Endothelial cell of umbilical vein (primary cell): ENCODE measurements around the gene DNAH11. TPM values are rescaled to one million over a fixed set of nuclear protein-coding genes. Genes with fewer than 3 reads are reported as not detected.

ENCODE experiments used
- BruUV-seq: library from RNA; stranded (reverse); fragments of 400-500 nt; replicated peaks from 2 replicates; lab custom pipeline; 2021; lab: Mats Ljungman, UMichigan
- CTCF ChIA-PET: fragments of 300-600, 350-600 bp; sonication (Branson Sonifier 250); formaldehyde crosslinking; loops from one replicate; lab custom pipeline; 2021; ENCODE audit warnings: antibody characterized with exemption, inconsistent platforms; lab: Charles Lee
- POLR2A ChIA-PET: fragments of 300-600, 350-600 bp; sonication (Branson Sonifier 250); formaldehyde crosslinking; loops from one replicate; lab custom pipeline; 2021; ENCODE audit warnings: antibody characterized with exemption, inconsistent platforms; lab: Charles Lee
- DNase-seq: peaks from one replicate; pipeline ENCODE4 v3.0.0-alpha.2; 2011; ENCODE audit warnings: low read depth, low spot score
- FAIRE-seq: peaks from 2 replicates; lab custom pipeline; 2011; peaks lifted over from hg19 to GRCh38; lab: Jason Lieb, UNC
- H2AFZ ChIP-seq: 2 replicates; pipeline ENCODE4 v1.6.0; 2012; ENCODE audit warnings: low read depth, low read length, control low read depth, inconsistent platforms
- H3K27ac ChIP-seq: 2 replicates; pipeline ENCODE4 v1.5.1; 2011; ENCODE audit warnings: low read depth, mild to moderate bottlenecking, control low read depth, low read length, moderate library complexity; ENCODE audit not compliant: insufficient read depth
- H3K27me3 ChIP-seq, 2 experiments: 2 replicates each; pipeline versions ENCODE4 v1.6.0 to v1.6.1; 2011; ENCODE audit warnings: low read length in 2 of 2, mixed read lengths in 1 of 2; ENCODE audit not compliant: control insufficient read depth in 2 of 2, insufficient read depth in 2 of 2
- H3K36me3 ChIP-seq, 2 experiments: 2 replicates in 1 of 2; 3 replicates in 1 of 2; pipeline ENCODE4 v1.5.1; 2011; ENCODE audit warnings: low read length in 2 of 2, mild to moderate bottlenecking in 1 of 2, moderate library complexity in 1 of 2; ENCODE audit not compliant: control insufficient read depth in 2 of 2, insufficient read depth in 2 of 2; ENCODE audit errors: extremely low read depth in 1 of 2
- H3K4me1 ChIP-seq: 3 replicates; pipeline ENCODE4 v1.5.1; 2011; ENCODE audit warnings: mild to moderate bottlenecking, low read length; ENCODE audit not compliant: control insufficient read depth, insufficient read depth; ENCODE audit errors: extremely low read depth
- H3K4me2 ChIP-seq: 2 replicates; pipeline ENCODE4 v1.6.1; 2011; ENCODE audit warnings: low read length, control low read depth, mixed read lengths; ENCODE audit not compliant: insufficient read depth
- H3K4me3 ChIP-seq, 3 experiments: fragments of 200-600 bp in 1 of 3; sonication (generic), shearing (Covaris generic) in 1 of 3; replicated peaks in 1 of 3; 2 replicates each; pipeline ENCODE4 v1.5.1; 2011 to 2016; ENCODE audit warnings: control low read depth in 3 of 3, low read length in 3 of 3, mild to moderate bottlenecking in 2 of 3, inconsistent platforms in 1 of 3, low read depth in 1 of 3, moderate library complexity in 1 of 3; ENCODE audit not compliant: insufficient read depth in 1 of 3
- H3K79me2 ChIP-seq: 2 replicates; pipeline ENCODE4 v1.6.0; 2012; ENCODE audit warnings: low read length, inconsistent platforms; ENCODE audit not compliant: control insufficient read depth, insufficient read depth
- H3K9ac ChIP-seq: replicated peaks from 2 replicates; pipeline ENCODE3; 2011; ENCODE audit warnings: low read length, control low read depth; ENCODE audit not compliant: insufficient read depth; ENCODE audit errors: extremely low read depth
- H3K9me1 ChIP-seq: replicated peaks from 3 replicates; pipeline ENCODE4 v1.6.0; 2011; ENCODE audit warnings: mild to moderate bottlenecking, low read length; ENCODE audit not compliant: control insufficient read depth, insufficient read depth; ENCODE audit errors: extremely low read depth
- H3K9me3 ChIP-seq: replicated peaks from 2 replicates; pipeline ENCODE4 v1.5.1; 2012; ENCODE audit warnings: low read length, inconsistent platforms; ENCODE audit not compliant: control insufficient read depth, insufficient read depth
- H4K20me1 ChIP-seq: replicated peaks from 2 replicates; pipeline ENCODE3; 2011; ENCODE audit warnings: mild to moderate bottlenecking, low read length; ENCODE audit not compliant: control insufficient read depth, insufficient read depth; ENCODE audit errors: extremely low read depth
- EZH2 ChIP-seq: IDR thresholded peaks from 2 replicates; pipeline ENCODE4 v1.6.1; 2012; ENCODE audit warnings: borderline replicate concordance, low read depth, mild to moderate bottlenecking, moderate library complexity, low read length, inconsistent platforms; ENCODE audit not compliant: severe bottlenecking
- FOS ChIP-seq: IDR thresholded peaks from 2 replicates; pipeline ENCODE4 v1.6.1; 2011; ENCODE audit warnings: mild to moderate bottlenecking, low read length, moderate library complexity, borderline replicate concordance; ENCODE audit not compliant: insufficient read depth
- GATA2 ChIP-seq: IDR thresholded peaks from 2 replicates; pipeline ENCODE4 v1.7.0; 2011; ENCODE audit warnings: low read depth, mild to moderate bottlenecking, moderate library complexity, mixed read lengths, low read length; ENCODE audit not compliant: insufficient read length, insufficient read depth
- JUN ChIP-seq: IDR thresholded peaks from 2 replicates; pipeline ENCODE4 v1.6.1; 2011; ENCODE audit warnings: borderline replicate concordance, low read depth; ENCODE audit not compliant: insufficient read length, insufficient read depth
- MYC ChIP-seq: IDR thresholded peaks from one replicate; pipeline ENCODE4 v1.6.1; 2011; ENCODE audit warnings: mild to moderate bottlenecking, low read depth, low read length
- POLR2A ChIP-seq: IDR thresholded peaks from 2 replicates; pipeline ENCODE4 v1.6.1; 2012; ENCODE audit warnings: low read depth, mild to moderate bottlenecking, control low read depth, low read length
- POLR2AphosphoS5 ChIP-seq: IDR thresholded peaks from 2 replicates; pipeline ENCODE4 v1.6.1; 2012; ENCODE audit warnings: low read depth, mild to moderate bottlenecking, control low read depth, low read length, moderate library complexity; ENCODE audit not compliant: insufficient read depth
- dilution Hi-C: fragments of 300-500 bp; cut with MboI; formaldehyde crosslinking; loops from one replicate; pipeline ENCODE4 v1.15.0; 2019; ENCODE audit warnings: low sequenced_read_pairs; ENCODE audit not compliant: extremely low pct_ligation_motif_present
- intact Hi-C: fragments of 100-400 bp; cut with micrococcal nuclease; formaldehyde crosslinking; loops from one replicate; pipeline ENCODE4 v1.10.0; 2022
- polyA plus RNA-seq, 4 experiments: library from polyadenylated mRNA; depleted of rRNA in 3 of 4; stranded (reverse) in 3 of 4; unstranded in 1 of 4; fragments of >200 nt; gene quantifications; 2 replicates each; pipeline versions ENCODE4 v1.2.1 to v1.2.3, GENCODE V29; 2011 to 2012; ENCODE audit warnings: missing spikeins in 1 of 4
- total RNA-seq: library from RNA; stranded (reverse); gene quantifications from 2 replicates; pipeline ENCODE4 v1.2.3, GENCODE V29; 2021
- TF ChIP-seq, protein P1 (sequence below), 2 donors: IDR thresholded peaks; 1 replicate in 1 of 2; 2 replicates in 1 of 2; pipeline ENCODE4 v1.5.1; 2011; ENCODE audit warnings: low read length in 2 of 2, mild to moderate bottlenecking in 2 of 2, moderate library complexity in 2 of 2, control low read depth in 1 of 2, inconsistent platforms in 1 of 2, low read depth in 1 of 2; ENCODE audit not compliant: insufficient read depth in 1 of 2; ENCODE audit errors: extremely low read depth in 1 of 2
- TF ChIP-seq, protein P2 (sequence below): IDR thresholded peaks from 2 replicates; pipeline ENCODE4 v1.6.1; 2011; ENCODE audit not compliant: insufficient read depth, insufficient read length

The DNAH11 gene
- total and polyA plus RNA-seq, 2 donors (not counting 3 experiments of a cell fraction or from before 2014, with no cell fraction given), result 0.69 to 0.91 TPM

DNA sequence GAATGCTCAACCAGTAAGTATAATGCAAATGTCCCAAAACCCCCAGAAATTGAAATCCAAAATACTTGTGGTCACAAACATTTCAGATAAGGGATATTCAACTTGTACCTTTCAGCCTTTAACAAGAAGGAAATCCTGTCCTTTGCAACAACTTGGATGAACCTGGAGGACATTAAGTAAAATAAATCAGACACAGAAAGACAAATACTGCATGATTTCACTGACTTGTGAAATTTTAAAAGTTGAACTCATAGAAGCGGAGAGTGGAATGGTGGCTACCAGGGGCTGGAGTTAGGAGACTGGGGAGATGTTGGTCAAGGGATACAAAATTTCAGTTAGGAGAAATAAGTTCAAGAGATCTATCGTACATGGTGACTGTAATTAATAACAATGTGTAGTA, 187.6 kb downstream of the DNAH11 start:
- Histone ChIP-seq H3K4me3 (no peak overlapping the region), H3K9ac (no peak overlapping the region), H3K27me3 (no peaks in the 10 kb centered on the region), H3K9me1 (no peaks in the 10 kb centered on the region), H3K36me3 (no peaks in the 10 kb centered on the region), H3K9me3 (no peaks in the 10 kb centered on the region), H3K4me2 (no peak overlapping the region), H3K4me1 (no peaks in the 10 kb centered on the region), H2AFZ (no peak overlapping the region), H4K20me1 (no peaks in the 10 kb centered on the region), H3K27ac (no peak overlapping the region), H3K79me2 (no peaks in the 10 kb centered on the region)
- intact Hi-C loops (no loop called here), dilution Hi-C loops (no loop called here)
- DNase-seq (no peak), FAIRE-seq (no peak)
- ChIA-PET CTCF (no interaction called here), POLR2A (no interaction called here)
- no TSS peak for BruUV-seq
- TF ChIP-seq POLR2AphosphoS5, result no peak
- TF ChIP-seq JUN, result no peak
- TF ChIP-seq FOS, result no peak
- no peak for TF ChIP-seq GATA2
- TF ChIP-seq, protein P1, sequence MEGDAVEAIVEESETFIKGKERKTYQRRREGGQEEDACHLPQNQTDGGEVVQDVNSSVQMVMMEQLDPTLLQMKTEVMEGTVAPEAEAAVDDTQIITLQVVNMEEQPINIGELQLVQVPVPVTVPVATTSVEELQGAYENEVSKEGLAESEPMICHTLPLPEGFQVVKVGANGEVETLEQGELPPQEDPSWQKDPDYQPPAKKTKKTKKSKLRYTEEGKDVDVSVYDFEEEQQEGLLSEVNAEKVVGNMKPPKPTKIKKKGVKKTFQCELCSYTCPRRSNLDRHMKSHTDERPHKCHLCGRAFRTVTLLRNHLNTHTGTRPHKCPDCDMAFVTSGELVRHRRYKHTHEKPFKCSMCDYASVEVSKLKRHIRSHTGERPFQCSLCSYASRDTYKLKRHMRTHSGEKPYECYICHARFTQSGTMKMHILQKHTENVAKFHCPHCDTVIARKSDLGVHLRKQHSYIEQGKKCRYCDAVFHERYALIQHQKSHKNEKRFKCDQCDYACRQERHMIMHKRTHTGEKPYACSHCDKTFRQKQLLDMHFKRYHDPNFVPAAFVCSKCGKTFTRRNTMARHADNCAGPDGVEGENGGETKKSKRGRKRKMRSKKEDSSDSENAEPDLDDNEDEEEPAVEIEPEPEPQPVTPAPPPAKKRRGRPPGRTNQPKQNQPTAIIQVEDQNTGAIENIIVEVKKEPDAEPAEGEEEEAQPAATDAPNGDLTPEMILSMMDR (IDR thresholded peaks at IDR 0.05; ENCODE audit: extremely low read depth in 1 of 2, insufficient read depth in 1 of 2, low read depth in 1 of 2, low read length in 2 of 2), result no peak
- no peak for TF ChIP-seq POLR2A
- TF ChIP-seq, protein P2, sequence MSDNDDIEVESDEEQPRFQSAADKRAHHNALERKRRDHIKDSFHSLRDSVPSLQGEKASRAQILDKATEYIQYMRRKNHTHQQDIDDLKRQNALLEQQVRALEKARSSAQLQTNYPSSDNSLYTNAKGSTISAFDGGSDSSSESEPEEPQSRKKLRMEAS, result no peak
- TF ChIP-seq MYC, result no peak
- TF ChIP-seq EZH2, result no peak
